ENCODE data around the gene CNTNAP2. TPM values are rescaled to one million over a fixed set of nuclear protein-coding genes. Genes with fewer than 3 reads are reported as not detected.
"Not testable (repeated sequence)": the region's sequence is repeated elsewhere in the genome, so short reads cannot be mapped to it uniquely, and the experiment has no call there.

CNTNAP2 gene
- total RNA-seq, 1 donor from 2014 or later: 4.2 TPM

GRCh38 chr7:148060724-148061123 lies 1944.1 kb downstream of the CNTNAP2 start:
- TF ChIP-seq CTCF (IDR thresholded peaks at IDR 0.05; ENCODE audit: unreplicated experiment): no peak
- Mint-ChIP-seq H3K27me3 (ENCODE audit: low read depth) (peaks cover 3% of the 10 kb centered on the region), H3K27ac (no peak overlapping the region), H3K36me3 (no peaks in the 10 kb centered on the region), H3K4me1 (no peaks in the 10 kb centered on the region), H3K9me3 (peaks cover 30% of the 10 kb centered on the region), H3K4me3 (no peak overlapping the region)
- no peak for DNase-seq (ENCODE audit: low spot score in 2 of 2, unreplicated experiment in 2 of 2)

GRCh38 chr7:148078111-148078510 lies 1961.5 kb downstream of the CNTNAP2 start:
- not testable (repeated sequence) for H3K4me3 Mint-ChIP-seq; H3K36me3 Mint-ChIP-seq; H3K27me3 Mint-ChIP-seq (ENCODE audit: low read depth); H3K27ac Mint-ChIP-seq; DNase-seq (ENCODE audit: low spot score in 2 of 2, unreplicated experiment in 2 of 2)
- H3K9me3 Mint-ChIP-seq: peaks cover 12% of the 10 kb centered on the region
- peaks cover 18% of the 10 kb centered on the region for H3K4me1 Mint-ChIP-seq

GRCh38 chr7:148079206-148080080 lies 1962.8 kb downstream of the CNTNAP2 start:
- Mint-ChIP-seq H3K27ac (no peak overlapping the region), H3K9me3 (peaks cover 12% of the 10 kb centered on the region), H3K36me3 (no peaks in the 10 kb centered on the region), H3K27me3 (ENCODE audit: low read depth) (no peaks in the 10 kb centered on the region), H3K4me1 (peaks cover 29% of the 10 kb centered on the region), H3K4me3 (no peak overlapping the region)
- TF ChIP-seq CTCF (IDR thresholded peaks at IDR 0.05; ENCODE audit: unreplicated experiment): no peak
- no peak for DNase-seq (ENCODE audit: low spot score in 2 of 2, unreplicated experiment in 2 of 2)

GRCh38 chr7:148083448-148083847 lies 1966.8 kb downstream of the CNTNAP2 start:
- peaks cover 2% of the 10 kb centered on the region for H3K36me3 Mint-ChIP-seq
- no peak for DNase-seq (ENCODE audit: low spot score in 2 of 2, unreplicated experiment in 2 of 2)
- H3K27ac Mint-ChIP-seq: peak overlapping the region; percentile 5
- no peak for TF ChIP-seq CTCF (IDR thresholded peaks at IDR 0.05; ENCODE audit: unreplicated experiment)
- peaks cover 33% of the 10 kb centered on the region for H3K4me1 Mint-ChIP-seq
- peaks cover 23% of the 10 kb centered on the region for H3K9me3 Mint-ChIP-seq
- no peak overlapping the region for H3K4me3 Mint-ChIP-seq
- H3K27me3 Mint-ChIP-seq (ENCODE audit: low read depth): no peaks in the 10 kb centered on the region

- peak; percentile 36 to 76 for DNase-seq (ENCODE audit: low spot score in 2 of 2, unreplicated experiment in 2 of 2)
- peak; percentile 62 for TF ChIP-seq CTCF (IDR thresholded peaks at IDR 0.05; ENCODE audit: unreplicated experiment)
- H3K9me3 Mint-ChIP-seq: peaks cover 30% of the 10 kb centered on the region
Measured at GRCh38 chr7:148084138-148084537, 1967.5 kb downstream of the CNTNAP2 start.

GRCh38 chr7:148091882-148092281 lies 1975.3 kb downstream of the CNTNAP2 start:
- Mint-ChIP-seq H3K27me3 (ENCODE audit: low read depth) (peaks cover 19% of the 10 kb centered on the region), H3K9me3 (peaks cover 26% of the 10 kb centered on the region), H3K4me1 (no peaks in the 10 kb centered on the region), H3K27ac (no peak overlapping the region), H3K4me3 (no peak overlapping the region), H3K36me3 (peaks cover 2% of the 10 kb centered on the region)
- no peak for TF ChIP-seq CTCF (IDR thresholded peaks at IDR 0.05; ENCODE audit: unreplicated experiment)
- DNase-seq (ENCODE audit: low spot score in 2 of 2, unreplicated experiment in 2 of 2): no peak

More at GRCh38 chr7:148084138-148084537, 1967.5 kb downstream of the CNTNAP2 start:
- Mint-ChIP-seq H3K27me3 (ENCODE audit: low read depth) (no peaks in the 10 kb centered on the region), H3K27ac (peak overlapping the region; percentile 10), H3K36me3 (peaks cover 2% of the 10 kb centered on the region), H3K4me1 (peaks cover 30% of the 10 kb centered on the region), H3K4me3 (no peak overlapping the region)
